Keratinocyte (primary cell): ENCODE measurements around the gene ABCC8.

Experiments used
- EZH2 ChIP-seq: IDR thresholded peaks from one replicate; pipeline ENCODE4 v1.6.1; 2012; ENCODE audit warnings: inconsistent platforms, mild to moderate bottlenecking, low read length, moderate library complexity
- TF ChIP-seq, protein P1 (sequence below), 3 experiments: IDR thresholded peaks in 1 of 3; conservative IDR thresholded peaks in 1 of 3; optimal IDR thresholded peaks in 1 of 3; 2 replicates in 2 of 3; 3 replicates in 1 of 3; pipeline versions ENCODE3 to v1.5.1; 2011; ENCODE audit warnings: low read length in 3 of 3, mild to moderate bottlenecking in 3 of 3, moderate library complexity in 2 of 3, control low read depth in 1 of 3, inconsistent platforms in 1 of 3; ENCODE audit not compliant: insufficient read depth in 2 of 3; ENCODE audit errors: extremely low read depth in 1 of 3

DNA sequence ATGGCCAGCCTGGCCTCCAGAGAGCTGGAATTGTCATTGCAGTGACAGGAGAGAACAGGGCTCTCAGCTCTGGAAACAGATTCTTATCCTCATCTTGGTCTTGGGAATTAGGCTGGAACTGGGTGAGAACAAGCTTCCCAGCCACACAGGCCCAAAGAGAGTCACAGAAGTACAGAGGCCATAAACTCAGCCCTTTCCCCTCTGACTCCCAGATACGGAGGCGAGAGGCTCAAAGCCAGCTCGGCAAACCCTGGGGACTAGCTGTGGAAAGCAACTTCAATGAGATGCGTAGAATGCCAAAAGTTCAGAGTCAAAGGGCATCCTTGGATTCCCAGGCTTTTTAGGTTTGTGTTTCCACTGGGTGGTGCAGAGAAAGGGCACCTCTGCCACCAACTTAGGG lies 14.3 kb upstream of the ABCC8 start:
- TF ChIP-seq, protein P1, sequence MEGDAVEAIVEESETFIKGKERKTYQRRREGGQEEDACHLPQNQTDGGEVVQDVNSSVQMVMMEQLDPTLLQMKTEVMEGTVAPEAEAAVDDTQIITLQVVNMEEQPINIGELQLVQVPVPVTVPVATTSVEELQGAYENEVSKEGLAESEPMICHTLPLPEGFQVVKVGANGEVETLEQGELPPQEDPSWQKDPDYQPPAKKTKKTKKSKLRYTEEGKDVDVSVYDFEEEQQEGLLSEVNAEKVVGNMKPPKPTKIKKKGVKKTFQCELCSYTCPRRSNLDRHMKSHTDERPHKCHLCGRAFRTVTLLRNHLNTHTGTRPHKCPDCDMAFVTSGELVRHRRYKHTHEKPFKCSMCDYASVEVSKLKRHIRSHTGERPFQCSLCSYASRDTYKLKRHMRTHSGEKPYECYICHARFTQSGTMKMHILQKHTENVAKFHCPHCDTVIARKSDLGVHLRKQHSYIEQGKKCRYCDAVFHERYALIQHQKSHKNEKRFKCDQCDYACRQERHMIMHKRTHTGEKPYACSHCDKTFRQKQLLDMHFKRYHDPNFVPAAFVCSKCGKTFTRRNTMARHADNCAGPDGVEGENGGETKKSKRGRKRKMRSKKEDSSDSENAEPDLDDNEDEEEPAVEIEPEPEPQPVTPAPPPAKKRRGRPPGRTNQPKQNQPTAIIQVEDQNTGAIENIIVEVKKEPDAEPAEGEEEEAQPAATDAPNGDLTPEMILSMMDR (optimal IDR thresholded peaks at IDR 0.05 in 1 of 3, IDR thresholded peaks at IDR 0.05 in 1 of 3, conservative IDR thresholded peaks at IDR 0.05 in 1 of 3; ENCODE audit: extremely low read depth in 1 of 3, insufficient read depth in 2 of 3, low read length in 3 of 3), result no peak
- no peak for TF ChIP-seq EZH2
